ENCODE measurements around the gene TMEM151A.

TMEM151A gene

DNA sequence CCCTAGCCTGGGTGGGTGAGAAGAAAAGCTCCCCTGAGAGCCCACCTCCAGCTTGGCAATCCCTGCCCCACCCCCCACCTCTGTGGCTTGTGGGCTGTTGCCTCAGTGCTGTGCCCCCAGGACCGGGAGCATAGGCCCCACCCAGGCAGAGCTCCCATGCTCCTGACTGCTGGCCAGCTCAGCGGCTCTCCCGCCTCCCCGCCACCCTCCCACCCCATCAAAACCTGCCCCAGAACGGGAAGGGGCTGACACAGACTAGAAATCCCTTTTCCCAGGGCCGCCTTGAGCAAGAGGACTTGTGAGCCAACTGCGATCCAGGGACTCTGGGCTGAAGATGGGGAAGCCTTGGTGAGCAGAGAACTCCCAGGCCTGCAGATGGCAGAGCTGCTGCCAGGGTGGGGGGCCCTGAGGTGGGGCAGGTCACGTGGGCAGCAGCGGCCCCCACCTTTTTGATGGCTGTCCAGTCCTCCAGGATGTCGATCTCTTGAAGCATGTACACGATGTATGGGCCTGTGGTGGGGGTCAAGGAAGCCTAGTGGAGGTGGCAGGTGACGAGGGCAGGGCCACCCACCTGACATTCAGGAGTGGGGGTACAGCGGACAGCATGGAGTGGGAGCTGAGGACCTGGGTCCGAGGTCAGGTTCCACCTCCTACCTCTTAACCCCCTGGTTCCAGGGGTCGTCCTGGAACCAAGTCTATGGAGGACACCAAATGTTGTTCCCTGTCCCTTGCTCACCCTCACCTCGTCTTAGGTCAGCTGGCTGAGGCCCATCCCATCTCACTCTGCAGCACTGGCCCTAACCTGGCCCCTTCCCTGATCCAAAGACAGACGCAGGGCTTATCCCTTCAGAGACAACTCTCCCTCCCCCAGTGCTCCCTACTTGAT lies 46.8 kb downstream of the TMEM151A start:
- no peak for DNase-seq

DNA sequence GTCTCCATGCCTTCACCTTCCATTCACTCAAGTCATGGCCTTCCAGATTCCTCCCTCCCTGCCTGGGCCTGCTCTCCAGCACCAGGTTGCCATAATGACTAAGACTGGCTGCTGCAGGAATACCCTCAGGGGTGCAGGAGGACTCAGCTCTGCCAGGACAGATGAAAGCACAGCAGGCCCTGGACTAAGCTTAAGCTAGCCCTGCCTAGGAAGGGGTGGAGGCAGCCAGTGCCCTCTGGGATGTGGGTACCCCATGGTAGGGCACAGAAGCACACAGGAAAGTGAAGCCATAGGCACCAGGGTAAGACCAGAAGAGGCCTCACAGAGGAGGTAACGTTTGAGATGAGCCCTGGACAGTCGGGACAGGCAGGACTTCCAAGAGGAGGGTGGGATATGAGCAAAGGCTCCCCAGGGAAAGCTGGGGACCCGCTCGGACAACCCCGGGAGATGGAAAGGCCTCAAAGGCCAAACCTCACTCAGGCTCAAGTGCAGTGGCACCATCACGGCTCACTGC lies 47.5 kb downstream of the TMEM151A start:
- DNase-seq: no peak

DNA sequence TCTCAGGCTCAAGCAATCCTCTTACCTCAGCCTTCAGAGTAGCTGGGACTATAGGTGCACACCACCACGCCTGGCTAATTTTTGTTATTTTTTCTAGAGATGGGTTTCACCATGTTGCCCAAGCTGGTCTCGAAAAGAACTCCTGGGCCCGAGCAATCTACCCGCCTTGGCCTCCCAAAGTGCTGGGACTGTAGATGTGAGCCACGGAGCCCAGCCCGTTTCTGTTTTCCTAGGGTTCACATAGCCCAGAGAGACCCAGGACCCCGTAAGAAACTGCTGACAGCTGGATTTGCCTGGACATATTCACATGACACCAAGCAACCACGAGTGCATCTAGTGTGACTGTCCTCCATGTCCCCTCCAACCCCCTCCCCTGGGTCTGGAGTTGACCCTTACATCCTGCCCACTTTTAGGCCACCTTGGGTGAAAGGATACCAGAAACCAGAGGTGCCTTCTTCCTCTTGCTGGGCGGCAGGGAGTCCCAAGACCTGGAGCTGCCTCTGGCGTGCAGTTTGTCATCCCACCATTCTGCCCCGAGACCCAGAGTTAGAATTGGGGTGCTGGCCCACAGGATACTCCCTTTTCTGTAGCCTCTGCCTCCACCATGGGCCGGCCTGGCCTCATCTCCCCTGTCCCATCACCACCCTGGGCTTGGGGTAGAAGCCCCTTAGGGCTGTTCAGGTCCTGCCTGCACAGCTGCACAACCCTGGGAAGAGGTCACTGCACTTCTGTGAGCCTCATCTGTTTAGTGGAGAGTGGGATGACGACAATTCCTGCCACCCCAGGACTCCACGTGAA lies 48.2 kb downstream of the TMEM151A start:
- DNase-seq: no peak

DNA sequence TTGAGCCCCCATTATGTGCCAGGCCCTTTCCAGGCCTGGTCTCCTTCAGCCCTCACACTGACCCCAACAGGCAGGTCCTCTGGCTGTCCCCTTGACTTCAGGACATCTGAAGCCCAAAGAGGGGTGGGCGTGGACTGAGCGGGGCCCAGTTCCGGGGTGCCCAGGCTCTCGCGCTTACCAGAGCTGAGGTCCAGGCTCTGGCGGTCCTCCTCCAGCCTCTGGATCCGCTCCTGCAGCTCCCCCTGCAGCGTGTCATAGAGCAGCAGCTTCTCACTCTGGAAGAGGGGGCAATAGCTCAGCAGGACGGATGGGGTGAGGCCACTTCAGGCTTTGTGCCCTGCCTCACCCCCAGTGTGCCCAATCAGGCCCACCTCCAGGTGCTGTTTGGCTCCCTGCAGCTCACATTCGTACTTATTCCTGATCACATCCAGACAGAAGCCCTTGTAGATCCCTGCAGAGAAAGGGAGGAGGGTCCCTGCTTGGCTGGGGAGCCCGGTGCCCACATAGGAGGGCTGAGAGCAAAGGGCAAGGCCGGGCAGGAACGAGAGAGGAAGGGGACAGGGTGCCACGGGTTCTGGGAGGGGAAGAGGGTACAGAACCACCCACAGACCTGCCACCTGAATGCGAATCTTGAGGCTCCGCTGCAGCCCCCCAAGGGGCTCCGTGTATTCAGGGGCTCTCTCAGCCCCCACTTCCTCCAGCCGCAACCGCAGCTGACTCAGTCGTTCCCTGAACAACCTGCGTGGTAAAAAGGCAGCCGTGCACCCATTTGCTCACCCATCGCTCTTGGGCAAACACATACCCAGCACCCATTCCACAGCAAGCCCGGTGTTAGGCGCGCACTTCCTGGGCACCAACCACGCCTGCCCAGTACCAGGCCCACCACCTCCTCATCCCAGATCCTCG lies 49.2 kb downstream of the TMEM151A start:
- DNase-seq: no peak

DNA sequence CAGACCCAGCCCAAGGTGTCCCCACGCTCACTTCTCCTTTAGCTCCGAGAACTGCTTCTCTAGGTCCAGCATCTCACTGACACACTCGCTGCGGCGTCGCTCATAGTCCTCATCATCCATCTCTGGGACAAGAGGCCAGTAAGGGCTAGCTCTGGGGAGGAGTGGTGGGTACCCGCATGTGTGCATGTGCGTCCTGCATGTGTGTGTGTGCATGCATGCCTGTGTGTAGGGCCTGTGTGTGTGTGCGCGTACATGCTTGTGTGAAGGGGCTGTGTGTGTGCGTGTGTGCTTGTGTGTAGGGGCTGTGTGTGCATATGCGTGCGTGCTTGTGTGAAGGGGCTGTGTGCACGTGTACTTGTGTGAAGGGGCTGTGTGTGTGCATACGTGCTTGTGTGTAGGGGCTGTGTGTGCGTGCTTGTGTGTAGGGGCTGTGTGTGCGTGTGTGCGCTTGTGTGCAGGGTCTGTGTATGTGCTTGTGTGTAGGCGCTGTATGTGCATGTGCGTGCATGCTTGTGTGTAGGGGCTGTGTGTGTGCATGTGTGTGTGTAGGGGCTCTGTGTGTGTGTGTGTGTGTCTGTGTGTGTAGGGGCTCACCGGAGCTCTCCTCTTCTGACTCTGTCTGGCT lies 49.9 kb downstream of the TMEM151A start:
- DNase-seq: no peak

DNA sequence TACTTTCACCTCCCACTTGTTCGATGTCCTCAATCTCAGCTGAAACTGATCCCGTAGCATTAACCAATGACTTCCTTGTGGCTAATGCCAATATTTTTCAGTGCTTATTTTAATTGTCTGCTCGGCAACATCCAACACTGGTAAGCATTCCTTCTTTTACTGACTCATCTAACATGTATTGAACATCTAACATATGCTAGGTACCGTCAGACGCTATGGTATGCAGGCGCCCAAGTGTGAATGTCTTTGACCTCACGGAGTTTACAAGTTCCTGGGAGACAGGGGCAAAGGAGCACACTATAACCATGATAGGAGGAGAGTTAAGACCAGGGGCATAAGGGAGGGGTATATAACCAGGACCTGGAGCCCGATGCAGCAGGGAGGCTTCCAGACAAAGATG lies 51.5 kb downstream of the TMEM151A start:
- no peak for DNase-seq

DNA sequence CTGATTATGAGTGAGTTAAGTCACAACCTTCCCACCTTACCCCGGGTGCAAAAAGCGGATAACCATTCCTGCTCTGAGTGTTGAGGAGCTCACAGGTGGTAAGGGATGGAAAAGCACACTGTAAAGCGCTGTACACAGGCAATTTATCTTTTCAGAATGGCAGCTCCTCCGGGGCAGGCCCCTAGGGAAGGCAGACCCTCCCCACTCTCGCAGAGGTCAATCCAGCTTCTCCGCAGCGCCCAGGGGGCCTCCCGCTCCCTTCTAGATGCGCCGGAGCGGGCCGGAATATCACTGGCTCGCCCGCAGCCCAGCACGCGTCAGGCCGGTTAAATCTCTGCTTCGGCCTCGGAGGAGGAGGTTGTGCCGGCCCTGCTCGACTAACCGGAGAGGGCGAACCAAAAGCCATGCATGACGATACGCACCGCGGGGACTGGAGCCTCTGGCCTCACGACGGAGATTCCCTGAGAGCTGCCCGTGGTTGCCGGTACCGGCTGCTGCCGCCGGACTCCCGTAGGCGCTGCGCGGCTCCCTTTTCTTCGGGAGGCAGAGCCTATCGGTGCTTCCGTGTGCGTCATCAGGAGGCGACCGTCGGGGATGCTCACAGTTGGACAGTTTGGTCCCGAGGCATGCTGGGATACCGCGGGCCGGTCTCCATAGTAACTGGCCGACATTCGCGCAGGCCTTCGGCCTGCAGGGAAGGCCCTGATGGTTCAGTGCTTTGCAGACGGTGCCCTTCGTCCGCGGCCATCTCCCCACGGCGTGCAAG lies 53.0 kb downstream of the TMEM151A start, which contains the start of gene BRMS1:
Gene BRMS1, minus strand, starts transcription at position 555 of the 766 bp plus-strand sequence. CDS start 2,870 bp downstream, outside the sequence.
- peak; percentile 90 to 93 for DNase-seq

DNA sequence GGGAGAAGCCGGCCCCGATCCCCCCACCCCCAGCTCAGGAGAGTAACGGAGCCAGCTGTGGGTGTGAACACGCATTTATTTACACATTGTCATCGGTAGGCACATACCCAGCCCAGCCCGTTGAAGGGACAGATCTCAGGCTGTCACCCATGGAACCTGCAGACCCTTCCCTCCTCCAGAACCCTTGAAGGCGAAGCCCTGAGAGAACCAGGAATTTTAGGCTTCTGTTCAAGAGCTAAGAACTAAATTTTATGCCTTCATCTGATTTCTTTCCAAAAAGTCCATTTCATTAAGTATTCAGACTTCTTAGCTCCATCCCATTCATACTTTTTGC lies 53.6 kb downstream of the TMEM151A start:
- DNase-seq: no peak

All from Kasumi-1 (cell line).